Loucy (cell line): ENCODE measurements around the gene RUNX2.
"Not testable (repeated sequence)": the region's sequence is repeated elsewhere in the genome, so short reads cannot be mapped to it uniquely, and the experiment has no call there.

Experiments used
- H2AFZ ChIP-seq: fragments of 200-600 bp; sonication (generic); 2 replicates; pipeline ENCODE4 v1.6.0; 2016; ENCODE audit warnings: antibody characterized with exemption, mild to moderate bottlenecking, low read length, moderate library complexity
- H3F3A ChIP-seq: fragments of 200-600 bp; 2 replicates; pipeline ENCODE4 v1.6.0; 2016; ENCODE audit warnings: antibody characterized with exemption, low read depth, mild to moderate bottlenecking
- H3K27me3 ChIP-seq: fragments of 200-600 bp; sonication (generic); 2 replicates; pipeline ENCODE4 v1.6.1; 2014; ENCODE audit warnings: low read length, mild to moderate bottlenecking; ENCODE audit not compliant: insufficient read depth, poor library complexity, severe bottlenecking
- H3K36me3 ChIP-seq: fragments of 200-600 bp; sonication (generic); 2 replicates; pipeline ENCODE4 v1.6.1; 2016; ENCODE audit warnings: low read length; ENCODE audit not compliant: insufficient read depth
- H3K4me1 ChIP-seq: fragments of 200-600 bp; sonication (generic); 2 replicates; pipeline ENCODE4 v1.5.1; 2014; ENCODE audit warnings: low read length, mild to moderate bottlenecking; ENCODE audit not compliant: insufficient read depth, poor library complexity, severe bottlenecking
- H3K4me2 ChIP-seq: fragments of 200-600 bp; sonication (generic); 2 replicates; pipeline ENCODE4 v1.6.0; 2014; ENCODE audit warnings: antibody characterized with exemption, low read length, low read depth, mild to moderate bottlenecking; ENCODE audit not compliant: poor library complexity, severe bottlenecking
- H3K4me3 ChIP-seq: fragments of 200-600 bp; sonication (generic); 2 replicates; pipeline ENCODE4 v1.5.1; 2014; ENCODE audit warnings: low read length, mild to moderate bottlenecking, mixed read lengths; ENCODE audit not compliant: poor library complexity, severe bottlenecking
- H3K79me2 ChIP-seq: fragments of 200-600 bp; sonication (generic); 2 replicates; pipeline ENCODE4 v1.6.1; 2014; ENCODE audit warnings: low read length; ENCODE audit not compliant: insufficient read depth
- H3K9ac ChIP-seq: fragments of 200-600 bp; sonication (generic); 2 replicates; pipeline ENCODE4 v1.6.0; 2014; ENCODE audit warnings: mild to moderate bottlenecking, low read depth, low read length, moderate library complexity; ENCODE audit not compliant: poor library complexity, severe bottlenecking
- H3K9me2 ChIP-seq: fragments of 200-600 bp; sonication (generic); replicated peaks from 2 replicates; pipeline ENCODE4 v1.6.1; 2016; ENCODE audit warnings: low read depth, low read length, mixed read lengths
- H3K9me3 ChIP-seq: fragments of 200-600 bp; sonication (generic); 2 replicates; pipeline ENCODE4 v1.6.1; 2014; ENCODE audit warnings: mild to moderate bottlenecking, antibody characterized with exemption, low read length, low read depth; ENCODE audit not compliant: insufficient read depth
- H4K20me1 ChIP-seq: fragments of 200-600 bp; sonication (generic); 2 replicates; pipeline ENCODE4 v1.6.0; 2014; ENCODE audit warnings: antibody characterized with exemption, low read length, mild to moderate bottlenecking; ENCODE audit not compliant: insufficient read depth, poor library complexity, severe bottlenecking
- EZH2phosphoT487 ChIP-seq: fragments of 200-600 bp; IDR thresholded peaks from 2 replicates; pipeline ENCODE4 v1.6.1; 2018; ENCODE audit warnings: antibody characterized with exemption, mild to moderate bottlenecking, moderate library complexity, borderline replicate concordance
- TF ChIP-seq, protein P1 (sequence below): fragments of 200-600 bp; sonication (generic); conservative IDR thresholded peaks from 2 replicates; pipeline ENCODE4 v1.5.1; 2014; ENCODE audit warnings: mild to moderate bottlenecking, antibody characterized with exemption, low read length

Gene RUNX2

DNA sequence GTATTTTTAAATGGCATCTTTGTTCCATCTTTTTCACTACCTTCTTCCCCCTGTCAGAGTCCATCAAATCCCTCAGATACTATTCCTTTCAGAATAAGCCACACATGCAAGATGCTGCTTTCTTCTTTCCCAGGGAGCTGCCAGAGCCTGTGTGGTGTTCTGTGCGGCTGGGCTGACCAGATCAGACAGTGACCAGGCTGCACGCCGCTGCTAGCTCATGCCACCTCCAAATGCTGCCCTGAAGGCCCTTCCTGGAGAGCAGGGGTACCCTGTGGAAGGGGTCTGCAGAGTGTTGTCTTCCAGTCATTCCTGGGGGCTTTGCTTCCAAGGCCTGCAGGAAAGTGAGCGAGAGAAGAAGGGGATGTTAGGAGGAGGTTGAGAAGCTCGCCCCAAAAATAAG is 228.7 kb downstream of the RUNX2 start:
- no peaks in the 10 kb centered on the region for H3K9me2 ChIP-seq
- no peaks in the 10 kb centered on the region for H3F3A ChIP-seq
- H3K9ac ChIP-seq = no peak overlapping the region
- H2AFZ ChIP-seq = no peak overlapping the region
- no peaks in the 10 kb centered on the region for H4K20me1 ChIP-seq
- TF ChIP-seq, protein P1, sequence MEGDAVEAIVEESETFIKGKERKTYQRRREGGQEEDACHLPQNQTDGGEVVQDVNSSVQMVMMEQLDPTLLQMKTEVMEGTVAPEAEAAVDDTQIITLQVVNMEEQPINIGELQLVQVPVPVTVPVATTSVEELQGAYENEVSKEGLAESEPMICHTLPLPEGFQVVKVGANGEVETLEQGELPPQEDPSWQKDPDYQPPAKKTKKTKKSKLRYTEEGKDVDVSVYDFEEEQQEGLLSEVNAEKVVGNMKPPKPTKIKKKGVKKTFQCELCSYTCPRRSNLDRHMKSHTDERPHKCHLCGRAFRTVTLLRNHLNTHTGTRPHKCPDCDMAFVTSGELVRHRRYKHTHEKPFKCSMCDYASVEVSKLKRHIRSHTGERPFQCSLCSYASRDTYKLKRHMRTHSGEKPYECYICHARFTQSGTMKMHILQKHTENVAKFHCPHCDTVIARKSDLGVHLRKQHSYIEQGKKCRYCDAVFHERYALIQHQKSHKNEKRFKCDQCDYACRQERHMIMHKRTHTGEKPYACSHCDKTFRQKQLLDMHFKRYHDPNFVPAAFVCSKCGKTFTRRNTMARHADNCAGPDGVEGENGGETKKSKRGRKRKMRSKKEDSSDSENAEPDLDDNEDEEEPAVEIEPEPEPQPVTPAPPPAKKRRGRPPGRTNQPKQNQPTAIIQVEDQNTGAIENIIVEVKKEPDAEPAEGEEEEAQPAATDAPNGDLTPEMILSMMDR = no peak
- no peak for TF ChIP-seq EZH2phosphoT487
- H3K36me3 ChIP-seq = no peaks in the 10 kb centered on the region
- H3K27me3 ChIP-seq = no peaks in the 10 kb centered on the region
- H3K4me1 ChIP-seq = peaks cover 12% of the 10 kb centered on the region
- no peaks in the 10 kb centered on the region for H3K9me3 ChIP-seq
- no peak overlapping the region for H3K4me3 ChIP-seq
- H3K4me2 ChIP-seq = no peak overlapping the region
- H3K79me2 ChIP-seq = no peaks in the 10 kb centered on the region

GRCh38 chr6:45557454-45557853 is 229.3 kb downstream of the RUNX2 start:
- Histone ChIP-seq H3K4me2 (no peak overlapping the region), H3K9me3 (no peaks in the 10 kb centered on the region), H3K27me3 (no peaks in the 10 kb centered on the region), H3K79me2 (no peaks in the 10 kb centered on the region), H3K9me2 (no peaks in the 10 kb centered on the region), H4K20me1 (no peaks in the 10 kb centered on the region), H3K4me3 (no peak overlapping the region), H3K4me1 (peaks cover 12% of the 10 kb centered on the region), H3F3A (no peaks in the 10 kb centered on the region), H3K9ac (no peak overlapping the region), H2AFZ (no peak overlapping the region), H3K36me3 (no peaks in the 10 kb centered on the region)
- no peak for TF ChIP-seq EZH2phosphoT487
- TF ChIP-seq, protein P1 = no peak

DNA sequence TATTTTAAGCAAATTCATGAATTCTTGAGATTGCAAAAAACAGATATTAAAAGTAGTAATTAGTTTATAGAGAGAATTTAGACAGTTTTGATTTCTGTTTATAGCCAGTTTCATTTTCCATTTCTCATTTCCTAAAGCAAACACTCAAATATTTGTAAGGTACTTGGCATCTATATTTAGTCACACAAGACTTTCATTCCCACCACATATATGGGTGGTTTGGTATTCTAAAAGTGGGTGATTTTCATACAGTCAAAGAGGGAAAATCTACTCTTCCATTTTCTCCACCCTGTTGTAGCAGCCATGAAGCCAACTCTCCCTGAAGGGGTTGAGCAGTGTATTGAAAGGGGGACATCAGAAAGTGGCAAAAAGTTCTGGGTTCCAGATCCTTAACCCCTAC is 230.7 kb downstream of the RUNX2 start:
- Histone ChIP-seq H3K36me3 (no peaks in the 10 kb centered on the region), H3K4me1 (peaks cover 12% of the 10 kb centered on the region), H3K4me3 (no peak overlapping the region), H3K9me3 (no peaks in the 10 kb centered on the region), H2AFZ (no peak overlapping the region), H3K27me3 (no peaks in the 10 kb centered on the region), H3F3A (no peaks in the 10 kb centered on the region), H3K4me2 (no peak overlapping the region), H3K79me2 (no peaks in the 10 kb centered on the region), H4K20me1 (no peaks in the 10 kb centered on the region), H3K9ac (no peak overlapping the region), H3K9me2 (no peaks in the 10 kb centered on the region)
- TF ChIP-seq, protein P1 = no peak
- TF ChIP-seq EZH2phosphoT487 = no peak

DNA sequence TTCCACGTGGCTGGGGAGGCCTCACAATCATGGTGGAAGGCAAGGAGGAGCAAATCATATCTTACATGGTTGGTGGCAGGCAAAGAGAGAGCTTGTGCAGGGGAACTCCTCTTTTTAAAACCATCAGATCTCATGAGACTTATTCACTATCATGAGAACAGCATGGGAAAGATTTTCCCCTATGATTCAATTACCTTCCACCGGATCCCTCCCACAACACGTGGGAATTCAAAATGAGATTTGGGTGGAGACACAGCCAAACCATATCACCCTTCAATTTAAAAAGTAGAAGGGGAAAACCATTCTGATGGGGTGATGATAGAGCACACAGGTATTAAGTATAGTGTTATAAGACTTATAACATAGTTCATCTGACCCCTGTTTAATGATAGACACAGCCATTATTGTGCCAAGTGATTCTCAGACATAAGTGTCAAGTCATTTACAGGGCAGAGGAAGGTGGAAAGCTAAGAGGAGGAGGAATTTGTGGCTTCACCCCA is 232.2 kb downstream of the RUNX2 start:
- not testable (repeated sequence) for H2AFZ ChIP-seq, H3K4me1 ChIP-seq, H3K9me2 ChIP-seq, H3F3A ChIP-seq, H3K36me3 ChIP-seq, H3K27me3 ChIP-seq, H3K4me2 ChIP-seq, H3K9ac ChIP-seq, H4K20me1 ChIP-seq, H3K9me3 ChIP-seq, H3K4me3 ChIP-seq, H3K79me2 ChIP-seq
